H1 (cell line): ENCODE data around the gene NUDT4B. TPM values are rescaled to one million over a fixed set of nuclear protein-coding genes. Genes with fewer than 3 reads are reported as not detected.
"Not testable (repeated sequence)": the region's sequence is repeated elsewhere in the genome, so short reads cannot be mapped to it uniquely, and the experiment has no call there.

Source experiments
- CTCF ChIA-PET: fragments of 300-600 bp; sonication (Branson Sonifier 250); formaldehyde crosslinking; loops from one replicate; lab custom pipeline; 2021; ENCODE audit not compliant: partially characterized antibody; lab: Charles Lee
- POLR2A ChIA-PET: fragments of 300-600 bp; sonication (Branson Sonifier 250); formaldehyde crosslinking; loops from one replicate; lab custom pipeline; 2021; ENCODE audit warnings: inconsistent platforms; ENCODE audit not compliant: partially characterized antibody; lab: Charles Lee
- DNase-seq, 2 experiments: peaks; one replicate each; pipeline versions ENCODE4 v3.0.0 to v3.0.0-alpha.2; 2010 to 2022; ENCODE audit warnings: low spot score in 2 of 2, low read depth in 1 of 2, mixed read lengths in 1 of 2
- FAIRE-seq: peaks from 2 replicates; lab custom pipeline; 2011; peaks lifted over from hg19 to GRCh38; lab: Jason Lieb, UNC
- H2AFZ ChIP-seq: 2 replicates; pipeline ENCODE4 v1.8.1; 2012; ENCODE audit warnings: low read length, inconsistent platforms
- H2AK5ac ChIP-seq: 2 replicates; pipeline ENCODE4 v1.6.1; 2013; ENCODE audit warnings: low read depth, low read length
- H2BK120ac ChIP-seq: replicated peaks from 2 replicates; pipeline ENCODE3; 2013; ENCODE audit warnings: low read depth, low read length, inconsistent platforms
- H2BK12ac ChIP-seq: 2 replicates; pipeline ENCODE4 v1.6.1; 2013; ENCODE audit warnings: low read depth, low read length
- H2BK15ac ChIP-seq: 2 replicates; pipeline ENCODE4 v1.6.1; 2013; ENCODE audit warnings: low read length
- H2BK20ac ChIP-seq: 2 replicates; pipeline ENCODE4 v1.6.1; 2013; ENCODE audit warnings: low read length
- H2BK5ac ChIP-seq: 2 replicates; pipeline ENCODE4 v1.6.1; 2013; ENCODE audit warnings: low read depth, low read length
- H3K14ac ChIP-seq: 2 replicates; pipeline ENCODE4 v1.6.1; 2013; ENCODE audit warnings: inconsistent platforms; ENCODE audit not compliant: insufficient read length
- H3K18ac ChIP-seq: 2 replicates; pipeline ENCODE4 v1.6.1; 2013; ENCODE audit warnings: low read length; ENCODE audit errors: extremely low read depth
- H3K23ac ChIP-seq: 2 replicates; pipeline ENCODE4 v1.6.1; 2013; ENCODE audit warnings: inconsistent platforms; ENCODE audit not compliant: insufficient read length
- H3K23me2 ChIP-seq: 2 replicates; pipeline ENCODE4 v1.6.1; 2013; ENCODE audit warnings: low read depth, low read length
- H3K27ac ChIP-seq: 2 replicates; pipeline ENCODE4 v1.6.1; 2011; ENCODE audit warnings: low read depth, low read length, inconsistent platforms
- H3K27me3 ChIP-seq, 4 experiments: replicated peaks in 1 of 4; 1 replicate in 1 of 4; 2 replicates in 3 of 4; pipeline versions ENCODE4 v1.6.1 to v1.8.1; 2011 to 2013; ENCODE audit warnings: low read length in 3 of 4, mild to moderate bottlenecking in 3 of 4, inconsistent platforms in 2 of 4, mixed read lengths in 2 of 4, moderate library complexity in 1 of 4; ENCODE audit not compliant: control insufficient read depth in 3 of 4, insufficient read depth in 3 of 4; ENCODE audit errors: extremely low read depth in 1 of 4
- H3K36me3 ChIP-seq, 4 experiments: 2 replicates each; pipeline versions ENCODE4 v1.6.1 to v1.8.1; 2011 to 2013; ENCODE audit warnings: mild to moderate bottlenecking in 4 of 4, low read length in 3 of 4, moderate library complexity in 2 of 4, control low read depth in 1 of 4, inconsistent platforms in 1 of 4; ENCODE audit not compliant: insufficient read depth in 4 of 4, control insufficient read depth in 2 of 4
- H3K4ac ChIP-seq: replicated peaks from 2 replicates; pipeline ENCODE3; 2013; ENCODE audit warnings: low read length, low read depth, mixed read lengths, inconsistent platforms; ENCODE audit not compliant: insufficient read length
- H3K4me1 ChIP-seq, 4 experiments: replicated peaks in 1 of 4; 1 replicate in 1 of 4; 2 replicates in 3 of 4; pipeline versions ENCODE4 v1.6.1 to v1.8.1; 2011 to 2013; ENCODE audit warnings: low read length in 3 of 4, inconsistent platforms in 2 of 4, mixed read lengths in 1 of 4; ENCODE audit not compliant: insufficient read depth in 4 of 4, control insufficient read depth in 3 of 4
- H3K4me2 ChIP-seq, 2 experiments: 2 replicates each; pipeline versions ENCODE4 v1.6.1 to v1.8.1; 2011 to 2013; ENCODE audit warnings: low read depth in 2 of 2, low read length in 2 of 2, control low read depth in 1 of 2, inconsistent platforms in 1 of 2, mild to moderate bottlenecking in 1 of 2; ENCODE audit not compliant: insufficient read depth in 1 of 2
- H3K4me3 ChIP-seq, 4 experiments: fragments of 200-600, 300-600 bp in 1 of 4; sonication (generic), shearing (Covaris generic), sonication (Bioruptor Twin) in 1 of 4; 2 replicates each; pipeline versions ENCODE4 v1.5.1 to v1.8.1; 2011 to 2016; ENCODE audit warnings: low read length in 4 of 4, low read depth in 3 of 4, control low read depth in 2 of 4, inconsistent platforms in 2 of 4, mild to moderate bottlenecking in 2 of 4, mixed read lengths in 1 of 4, moderate library complexity in 1 of 4; ENCODE audit not compliant: insufficient read depth in 2 of 4; ENCODE audit errors: extremely low read depth in 1 of 4
- H3K56ac ChIP-seq: replicated peaks from 2 replicates; pipeline ENCODE3; 2013; ENCODE audit warnings: low read depth, mild to moderate bottlenecking, mixed read lengths, low read length, inconsistent platforms; ENCODE audit not compliant: insufficient read length
- H3K79me1 ChIP-seq: 2 replicates; pipeline ENCODE4 v1.6.1; 2013; ENCODE audit warnings: low read depth, low read length, control low read depth
- H3K79me2 ChIP-seq, 2 experiments: 2 replicates each; pipeline versions ENCODE4 v1.6.1 to v1.8.1; 2012 to 2013; ENCODE audit warnings: low read length in 2 of 2, mild to moderate bottlenecking in 2 of 2, inconsistent platforms in 1 of 2; ENCODE audit not compliant: insufficient read depth in 2 of 2, control insufficient read depth in 1 of 2
- H3K9ac ChIP-seq, 4 experiments: replicated peaks in 1 of 4; 1 replicate in 1 of 4; 2 replicates in 3 of 4; pipeline versions ENCODE4 v1.6.1 to v1.8.1; 2011 to 2013; ENCODE audit warnings: low read depth in 3 of 4, low read length in 3 of 4, control low read depth in 2 of 4, mild to moderate bottlenecking in 2 of 4, moderate library complexity in 2 of 4, inconsistent platforms in 1 of 4; ENCODE audit errors: extremely low read depth in 1 of 4
- H3K9me3 ChIP-seq, 2 experiments: 2 replicates each; pipeline versions ENCODE4 v1.6.1 to v1.8.1; 2012 to 2013; ENCODE audit warnings: mild to moderate bottlenecking in 2 of 2, moderate library complexity in 2 of 2, control low read depth in 1 of 2, inconsistent platforms in 1 of 2, low read depth in 1 of 2, low read length in 1 of 2, mixed read lengths in 1 of 2; ENCODE audit not compliant: insufficient read depth in 2 of 2
- H4K20me1 ChIP-seq, 2 experiments: replicated peaks in 1 of 2; 2 replicates each; pipeline versions ENCODE3 to v1.8.1; 2011 to 2013; ENCODE audit warnings: inconsistent platforms in 2 of 2, low read length in 2 of 2, mild to moderate bottlenecking in 1 of 2; ENCODE audit not compliant: insufficient read depth in 2 of 2, control insufficient read depth in 1 of 2
- H4K5ac ChIP-seq: 2 replicates; pipeline ENCODE4 v1.6.1; 2013; ENCODE audit warnings: low read length, low read depth, mixed read lengths, inconsistent platforms; ENCODE audit not compliant: insufficient read length
- H4K8ac ChIP-seq: 2 replicates; pipeline ENCODE4 v1.8.0; 2013; ENCODE audit warnings: mild to moderate bottlenecking, moderate library complexity, low read length, inconsistent platforms; ENCODE audit not compliant: insufficient read depth; ENCODE audit errors: extremely low read depth
- H4K91ac ChIP-seq: replicated peaks from 2 replicates; pipeline ENCODE3; 2013; ENCODE audit warnings: low read length, mixed read lengths, inconsistent platforms; ENCODE audit not compliant: insufficient read length
- WGBS, 2 experiments: shearing (Covaris generic) in 1 of 2; methylation state at CpG; one replicate each; pipeline versions ENCODE4 v1.1.6 to v1.1.7; 2013 to 2015; ENCODE audit warnings: low lambda C conversion rate in 2 of 2, mixed read lengths in 2 of 2, inconsistent platforms in 1 of 2, low coverage in 1 of 2, missing lambda C conversion rate in 1 of 2; ENCODE audit not compliant: insufficient replicate concordance in 2 of 2, insufficient coverage in 1 of 2, insufficient read length in 1 of 2; ENCODE audit errors: extremely low coverage in 1 of 2, missing lambda C conversion rate in 1 of 2; 5-methylcytosine and 5-hydroxymethylcytosine counted together
- long read RNA-seq, 2 experiments: library from RNA in 1 of 2; library from capped mRNA in 1 of 2; stranded (forward); transcript quantifications; one replicate each; pipeline ENCODE4 v2.0.0, GENCODE V29; 2021; ENCODE audit warnings: inconsistent platforms in 1 of 2
- polyA minus RNA-seq, 3 experiments: library from RNA; depleted of rRNA, polyadenylated mRNA; stranded (reverse); fragments of >200 nt; gene quantifications; 1 replicate in 2 of 3; 2 replicates in 1 of 3; pipeline ENCODE4 v1.2.3, GENCODE V29; 2011
- polyA plus RNA-seq, 7 experiments: library from polyadenylated mRNA; depleted of rRNA in 3 of 7; stranded (reverse) in 5 of 7; unstranded in 2 of 7; fragments of >200 nt in 5 of 7; fragments of 200-250 nt in 2 of 7; gene quantifications; 1 replicate in 5 of 7; 2 replicates in 1 of 7; 4 replicates in 1 of 7; pipeline versions ENCODE4 v1.2.1 to v1.2.3, GENCODE V29; 2011 to 2013; ENCODE audit warnings: missing spikeins in 2 of 7, mixed read lengths in 2 of 7
- total RNA-seq: library from RNA; stranded (reverse); fragmentation: NEBNext Ultra II Directional; extraction: Animal tissue kit (Norgen Biotek cat#: 25700); gene quantifications from 2 replicates; pipeline ENCODE4 v1.2.1, GENCODE V29; 2021

The NUDT4B gene
- not detected in 2 replicates for total RNA-seq
- polyA plus RNA-seq (2011; rRNA removed) = 9.2 and 11.0 TPM in 2 replicates
- 16.5 TPM for polyA plus RNA-seq (2011; cell fraction: cytosol; rRNA removed)
- polyA plus RNA-seq (2011; cell fraction: nucleus; rRNA removed) = 4.7 TPM
- polyA plus RNA-seq (2012, experiment 1 of 2) = 0.68 to 3.8 TPM (median 1.5 TPM) in 4 replicates
- polyA plus RNA-seq (2012, experiment 2 of 2) = 7.8 TPM
- 8.4 TPM for polyA plus RNA-seq (2013, experiment 1 of 2)
- polyA plus RNA-seq (2013, experiment 2 of 2) = 6.8 TPM
- polyA minus RNA-seq (2011; rRNA and poly(A)+ RNA removed) = 10.0 and 10.9 TPM in 2 replicates
- polyA minus RNA-seq (2011; cell fraction: cytosol; rRNA and poly(A)+ RNA removed) = 8.9 TPM
- 1.5 TPM for polyA minus RNA-seq (2011; cell fraction: nucleus; rRNA and poly(A)+ RNA removed)
- long read RNA-seq, experiment 1 = 0 reads
- long read RNA-seq, experiment 2 = 0 reads

DNA sequence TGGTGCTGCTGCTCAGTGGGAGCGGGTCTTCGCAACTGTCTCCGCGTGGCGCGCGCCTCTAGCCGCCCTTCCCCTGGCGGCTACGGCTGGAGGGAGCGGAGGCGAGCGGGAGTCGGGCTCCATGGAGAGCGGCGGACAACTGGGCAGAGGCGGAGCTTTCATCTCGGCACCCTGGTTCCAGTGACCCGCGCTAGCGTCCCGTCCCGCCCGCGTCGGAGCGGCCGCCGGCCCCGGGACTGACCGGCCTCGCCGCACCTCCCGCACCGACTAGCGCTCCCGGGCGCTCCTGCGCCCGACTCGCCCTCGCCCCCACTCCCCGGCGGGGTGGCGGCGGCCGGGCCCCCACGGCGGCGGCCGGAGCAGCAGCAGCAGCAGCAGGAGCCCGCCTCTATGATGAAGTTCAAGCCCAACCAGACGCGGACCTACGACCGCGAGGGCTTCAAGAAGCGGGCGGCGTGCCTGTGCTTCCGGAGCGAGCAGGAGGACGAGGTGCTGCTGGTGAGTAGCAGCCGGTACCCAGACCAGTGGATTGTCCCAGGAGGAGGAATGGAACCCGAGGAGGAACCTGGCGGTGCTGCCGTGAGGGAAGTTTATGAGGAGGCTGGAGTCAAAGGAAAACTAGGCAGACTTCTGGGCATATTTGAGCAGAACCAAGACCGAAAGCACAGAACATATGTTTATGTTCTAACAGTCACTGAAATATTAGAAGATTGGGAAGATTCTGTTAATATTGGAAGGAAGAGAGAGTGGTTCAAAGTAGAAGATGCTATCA is at the start of gene NUDT4B:
TSS of gene NUDT4B (plus strand) at position 212 of the 772 bp plus-strand sequence. CDS start at position 391, 179 bp downstream.
- not testable (repeated sequence) for H4K5ac ChIP-seq, DNase-seq
- WGBS, 2 experiments = no CpG with 5 or more reads among the region's 68 CpGs

More for the DNA sequence above, at the start of gene NUDT4B:
- H3K9me3 ChIP-seq, H2BK15ac ChIP-seq, H3K18ac ChIP-seq, H3K56ac ChIP-seq, H2BK5ac ChIP-seq, H3K27me3 ChIP-seq, H2AK5ac ChIP-seq, H3K36me3 ChIP-seq, H3K4ac ChIP-seq, H3K4me1 ChIP-seq, H2BK12ac ChIP-seq, H3K79me2 ChIP-seq, H3K14ac ChIP-seq, H3K9ac ChIP-seq, H2BK20ac ChIP-seq, H3K23ac ChIP-seq, H4K91ac ChIP-seq, H3K4me3 ChIP-seq, H3K79me1 ChIP-seq, H3K27ac ChIP-seq, H4K8ac ChIP-seq, CTCF ChIA-PET, H3K4me2 ChIP-seq, POLR2A ChIA-PET, H3K23me2 ChIP-seq, H2BK120ac ChIP-seq, H2AFZ ChIP-seq, H4K20me1 ChIP-seq, FAIRE-seq: not testable (repeated sequence)
